Sigmoid colon (tissue), 7 donors: ENCODE results near the gene MCCC1. TPM values are rescaled to one million over a fixed set of nuclear protein-coding genes. Genes with fewer than 3 reads are reported as not detected.
"Not testable (repeated sequence)": the region's sequence is repeated elsewhere in the genome, so short reads cannot be mapped to it uniquely, and the experiment has no call there.

Experiments
- DNase-seq: peaks from one replicate; pipeline ENCODE4 v3.0.0-alpha.2; 2019
- H3K27ac ChIP-seq, 4 donors: fragments of 200-600 bp; sonication (generic); one replicate each; pipeline ENCODE4 v1.5.1; 2016 to 2019; ENCODE audit warnings: mild to moderate bottlenecking in 1 of 4
- H3K27me3 ChIP-seq, 3 donors: fragments of 200-600 bp; sonication (generic); one replicate each; pipeline ENCODE4 v1.5.1; 2019; ENCODE audit warnings: mild to moderate bottlenecking in 1 of 3
- H3K36me3 ChIP-seq, 4 donors: fragments of 200-600 bp; sonication (generic); one replicate each; pipeline ENCODE4 v1.5.1; 2016 to 2019
- H3K4me1 ChIP-seq, 4 donors: fragments of 200-600 bp; sonication (generic); one replicate each; pipeline ENCODE4 v1.5.1; 2017 to 2019
- H3K4me3 ChIP-seq, 4 donors: fragments of 200-600 bp; sonication (generic); one replicate each; pipeline ENCODE4 v1.5.1; 2017 to 2019; ENCODE audit warnings: mild to moderate bottlenecking in 2 of 4, moderate library complexity in 1 of 4
- H3K9me3 ChIP-seq, 4 donors: fragments of 200-600 bp in 3 of 4; sonication (generic) in 3 of 4; one replicate each; pipeline versions ENCODE4 v1.5.1 to v1.6.1; 2013 to 2019
- EP300 ChIP-seq, 4 donors: sonication (generic); formaldehyde crosslinking; IDR thresholded peaks; one replicate each; pipeline ENCODE4 v1.6.1; 2017; ENCODE audit warnings: antibody characterized with exemption in 4 of 4
- POLR2A ChIP-seq, 2 donors: fragments of 450-650 bp; IDR thresholded peaks; one replicate each; pipeline ENCODE4 v1.6.1; 2016; ENCODE audit warnings: antibody characterized with exemption in 2 of 2, mild to moderate bottlenecking in 2 of 2, moderate library complexity in 2 of 2
- POLR2AphosphoS5 ChIP-seq, 4 donors: sonication (generic); formaldehyde crosslinking; IDR thresholded peaks; one replicate each; pipeline ENCODE4 v1.6.1; 2017; ENCODE audit warnings: antibody characterized with exemption in 4 of 4
- WGBS, 2 donors: extraction: QIAGEN DNeasy Blood & Tissue Kit; methylation state at CpG; one replicate each; pipeline ENCODE4 v1.1.7; 2013; 5-methylcytosine and 5-hydroxymethylcytosine counted together
- intact Hi-C: fragments of 100-400 bp; cut with DNase I; formaldehyde crosslinking; loops from one replicate; pipeline ENCODE4 v1.15.1; 2023
- polyA plus RNA-seq, 3 donors: library from polyadenylated mRNA; stranded (reverse); fragments of 200-250 nt; gene quantifications; one replicate each; pipeline ENCODE4 v1.2.3, GENCODE V29; 2013
- total RNA-seq, 4 donors: library from RNA; depleted of rRNA; stranded (reverse); fragments of >200 nt; gene quantifications; one replicate each; pipeline ENCODE4 v1.1.0, GENCODE V29; 2016
- TF ChIP-seq, protein P1 (sequence below), 4 experiments: fragments of 450-650 bp in 3 of 4; fragments of 200-600 bp in 1 of 4; IDR thresholded peaks; one replicate each; pipeline ENCODE4 v1.5.1; 2016 to 2019; ENCODE audit warnings: antibody characterized with exemption in 4 of 4, mild to moderate bottlenecking in 3 of 4, moderate library complexity in 2 of 4
- donor health status: healthy with polysubstance abuse.
- donor health status: Bipolar disorder and iron deficiency.
- donor health status: healthy.

MCCC1 gene
- total and polyA plus RNA-seq, 7 donors, result 18.0 to 28.2 (median 21.4) TPM

DNA sequence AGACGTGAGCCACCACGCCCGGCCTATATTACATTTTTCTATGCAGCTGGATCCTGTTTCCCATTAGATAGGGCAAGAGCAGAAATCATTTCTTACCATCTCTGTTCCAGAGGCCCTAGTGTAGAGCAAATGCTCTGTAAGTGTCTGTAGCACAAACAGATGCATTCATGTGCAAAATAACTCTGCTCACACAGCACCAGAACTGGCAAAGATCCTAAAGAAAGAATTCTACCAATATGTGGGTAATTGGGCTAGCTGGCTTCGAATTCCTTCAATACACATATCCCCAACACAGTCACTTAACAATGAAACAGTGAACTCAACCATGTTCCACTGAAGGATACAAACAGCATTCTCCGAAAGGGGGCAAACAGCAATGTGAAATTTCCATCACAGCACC, 86.2 kb downstream of the MCCC1 start:
- no peaks in the 10 kb centered on the region for H3K27me3 ChIP-seq
- H3K36me3 ChIP-seq, result peaks cover 0 to 34% (median 6%) of the 10 kb centered on the region in 4 donors

DNA sequence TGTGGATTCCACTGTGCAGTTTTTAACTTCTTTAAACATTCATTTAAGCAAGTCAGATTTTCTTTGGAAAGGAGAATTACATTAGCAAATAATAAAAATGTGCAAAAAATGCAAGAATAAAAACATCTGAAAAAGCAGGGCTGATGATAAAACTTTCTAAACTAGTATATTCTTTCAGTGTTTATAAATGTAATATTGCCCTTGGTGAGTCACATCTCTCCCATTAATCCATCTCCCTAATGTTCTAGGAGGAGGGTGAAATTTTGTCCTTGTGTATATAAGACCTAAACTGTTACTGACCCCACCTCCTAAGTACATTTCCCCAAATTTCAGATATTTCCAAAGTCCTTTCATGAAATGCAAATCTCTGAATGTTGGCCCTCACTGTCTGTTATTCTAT, 90.5 kb downstream of the MCCC1 start:
- no peak for DNase-seq

More for the DNA sequence above, 86.2 kb downstream of the MCCC1 start:
- no peaks in the 10 kb centered on the region for H3K9me3 ChIP-seq
- TF ChIP-seq POLR2A (IDR thresholded peaks at IDR 0.05) (no peak), EP300 (IDR thresholded peaks at IDR 0.05) (no peak), POLR2AphosphoS5 (IDR thresholded peaks at IDR 0.05) (no peak)
- TF ChIP-seq, protein P1, sequence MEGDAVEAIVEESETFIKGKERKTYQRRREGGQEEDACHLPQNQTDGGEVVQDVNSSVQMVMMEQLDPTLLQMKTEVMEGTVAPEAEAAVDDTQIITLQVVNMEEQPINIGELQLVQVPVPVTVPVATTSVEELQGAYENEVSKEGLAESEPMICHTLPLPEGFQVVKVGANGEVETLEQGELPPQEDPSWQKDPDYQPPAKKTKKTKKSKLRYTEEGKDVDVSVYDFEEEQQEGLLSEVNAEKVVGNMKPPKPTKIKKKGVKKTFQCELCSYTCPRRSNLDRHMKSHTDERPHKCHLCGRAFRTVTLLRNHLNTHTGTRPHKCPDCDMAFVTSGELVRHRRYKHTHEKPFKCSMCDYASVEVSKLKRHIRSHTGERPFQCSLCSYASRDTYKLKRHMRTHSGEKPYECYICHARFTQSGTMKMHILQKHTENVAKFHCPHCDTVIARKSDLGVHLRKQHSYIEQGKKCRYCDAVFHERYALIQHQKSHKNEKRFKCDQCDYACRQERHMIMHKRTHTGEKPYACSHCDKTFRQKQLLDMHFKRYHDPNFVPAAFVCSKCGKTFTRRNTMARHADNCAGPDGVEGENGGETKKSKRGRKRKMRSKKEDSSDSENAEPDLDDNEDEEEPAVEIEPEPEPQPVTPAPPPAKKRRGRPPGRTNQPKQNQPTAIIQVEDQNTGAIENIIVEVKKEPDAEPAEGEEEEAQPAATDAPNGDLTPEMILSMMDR (IDR thresholded peaks at IDR 0.05), result no peak
- WGBS, 2 donors, result 93 to 96% methylated on average over 5 of the region's 5 CpGs
- intact Hi-C loops, result no loop called here
- H3K4me1 ChIP-seq, result no peaks in the 10 kb centered on the region
- no peak for DNase-seq
- no peak overlapping the region for H3K27ac ChIP-seq
- H3K4me3 ChIP-seq, result no peak overlapping the region

DNA sequence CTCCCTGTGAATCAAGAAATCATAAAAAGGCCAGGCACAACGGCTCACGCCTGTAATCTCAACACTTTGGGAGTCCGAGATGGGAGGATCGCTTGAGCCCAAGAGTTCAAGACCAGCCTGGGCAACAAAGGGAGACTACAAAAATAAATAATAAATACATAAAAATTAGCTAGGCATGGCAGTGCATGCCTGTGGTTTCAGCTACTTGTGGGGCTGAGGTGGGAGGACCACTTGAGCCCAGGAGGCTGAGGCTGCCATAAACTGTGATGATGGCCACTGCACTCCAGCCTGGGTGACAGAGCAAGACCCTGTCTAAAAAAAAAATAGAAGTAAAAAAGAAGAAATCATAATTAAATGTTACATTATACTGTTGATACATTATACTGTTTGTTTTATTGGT, 91.0 kb downstream of the MCCC1 start:
- Histone ChIP-seq H3K36me3 (no peaks in the 10 kb centered on the region), H3K4me3 (no peak overlapping the region), H3K27ac (no peak overlapping the region), H3K4me1 (no peaks in the 10 kb centered on the region), H3K27me3 (no peaks in the 10 kb centered on the region), H3K9me3 (no peaks in the 10 kb centered on the region)
- intact Hi-C loops, result no loop called here
- no peak for DNase-seq
- 94 to 96% methylated on average over 4 of the region's 4 CpGs for WGBS, 2 donors
- TF ChIP-seq EP300 (IDR thresholded peaks at IDR 0.05) (no peak), POLR2AphosphoS5 (IDR thresholded peaks at IDR 0.05) (no peak), POLR2A (IDR thresholded peaks at IDR 0.05) (no peak)
- TF ChIP-seq, protein P1 (IDR thresholded peaks at IDR 0.05), result no peak

More for the DNA sequence above, 90.5 kb downstream of the MCCC1 start:
- TF ChIP-seq POLR2A (IDR thresholded peaks at IDR 0.05), result no peak
- TF ChIP-seq EP300 (IDR thresholded peaks at IDR 0.05), result no peak
- TF ChIP-seq, protein P1 (IDR thresholded peaks at IDR 0.05), result no peak
- TF ChIP-seq POLR2AphosphoS5 (IDR thresholded peaks at IDR 0.05), result no peak
- H3K9me3 ChIP-seq, result no peaks in the 10 kb centered on the region
- H3K4me3 ChIP-seq, result no peak overlapping the region
- H3K27ac ChIP-seq, result no peak overlapping the region
- H3K27me3 ChIP-seq, result no peaks in the 10 kb centered on the region
- intact Hi-C loops, result no loop called here
- no peaks in the 10 kb centered on the region for H3K36me3 ChIP-seq
- no peaks in the 10 kb centered on the region for H3K4me1 ChIP-seq

DNA sequence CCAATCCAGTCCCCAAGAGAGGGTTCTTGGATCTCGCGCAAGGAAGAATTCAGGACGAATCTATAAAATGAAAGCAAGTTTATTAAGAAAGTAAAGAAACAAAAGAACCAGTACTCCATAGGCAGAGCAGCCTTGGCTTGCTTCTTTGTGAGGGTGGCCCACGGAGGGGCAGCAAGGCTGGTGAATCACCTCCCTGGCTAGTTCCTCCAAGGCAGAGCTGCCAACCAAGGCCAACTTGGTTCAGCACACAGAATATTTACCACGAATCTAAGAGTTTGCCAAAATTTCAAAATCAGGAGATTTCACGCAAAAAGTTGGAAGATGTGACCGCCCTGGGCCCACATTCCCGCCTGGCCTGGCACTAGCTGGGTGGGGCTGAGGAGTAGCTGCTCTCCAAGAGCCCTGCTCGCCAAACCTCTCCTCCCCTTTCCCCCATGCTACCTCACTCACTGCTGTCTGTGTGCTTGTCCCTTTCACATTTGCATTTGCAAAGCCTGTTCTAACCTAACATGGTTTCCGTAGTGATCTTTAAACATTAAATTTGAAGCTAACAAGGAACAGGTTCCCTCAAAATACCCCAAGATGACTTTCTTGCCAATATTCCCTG, 92.8 kb downstream of the MCCC1 start:
- TF ChIP-seq, protein P1 (IDR thresholded peaks at IDR 0.05), result no peak
- TF ChIP-seq POLR2A (IDR thresholded peaks at IDR 0.05) (no peak), POLR2AphosphoS5 (IDR thresholded peaks at IDR 0.05) (no peak)
- 94 to 95% methylated on average over 10 of the region's 10 CpGs for WGBS, 2 donors
- DNase-seq, result no peak
- Histone ChIP-seq H3K4me1 (no peaks in the 10 kb centered on the region), H3K9me3 (no peaks in the 10 kb centered on the region), H3K4me3 (no peak overlapping the region), H3K27me3 (no peaks in the 10 kb centered on the region), H3K27ac (no peak overlapping the region), H3K36me3 (no peaks in the 10 kb centered on the region)
- intact Hi-C loops, result no loop called here

DNA sequence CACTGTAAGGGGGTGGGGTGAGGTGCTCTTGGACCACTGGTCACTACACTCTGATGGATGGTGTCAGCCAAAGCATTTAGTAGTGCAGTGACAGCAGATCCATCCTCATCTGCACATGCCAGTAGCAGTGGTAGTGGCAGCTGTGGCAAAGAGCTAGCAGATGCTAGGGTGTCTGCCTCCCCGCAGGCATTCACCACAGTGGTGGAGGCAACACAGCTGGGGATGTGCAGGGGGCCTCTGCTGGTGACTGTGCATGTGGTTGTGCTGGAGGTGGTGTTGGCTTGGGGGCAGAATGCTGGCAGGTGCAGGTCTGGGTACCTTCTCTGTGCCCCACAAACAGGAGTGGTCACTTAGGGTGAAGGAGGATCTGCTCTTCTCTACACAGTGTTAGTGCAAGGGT, 99.5 kb downstream of the MCCC1 start:
- intact Hi-C loops, result no loop called here
- TF ChIP-seq POLR2AphosphoS5 (IDR thresholded peaks at IDR 0.05) (no peak), EP300 (IDR thresholded peaks at IDR 0.05) (no peak), POLR2A (IDR thresholded peaks at IDR 0.05) (no peak)
- TF ChIP-seq, protein P1 (IDR thresholded peaks at IDR 0.05), result no peak
- Histone ChIP-seq H3K36me3 (no peaks in the 10 kb centered on the region), H3K4me3 (no peak overlapping the region), H3K27ac (no peak overlapping the region), H3K4me1 (no peaks in the 10 kb centered on the region), H3K9me3 (no peaks in the 10 kb centered on the region), H3K27me3 (no peaks in the 10 kb centered on the region)
- DNase-seq, result no peak
- 89% methylated on average over 1 of the region's 1 CpG for WGBS, 2 donors

DNA sequence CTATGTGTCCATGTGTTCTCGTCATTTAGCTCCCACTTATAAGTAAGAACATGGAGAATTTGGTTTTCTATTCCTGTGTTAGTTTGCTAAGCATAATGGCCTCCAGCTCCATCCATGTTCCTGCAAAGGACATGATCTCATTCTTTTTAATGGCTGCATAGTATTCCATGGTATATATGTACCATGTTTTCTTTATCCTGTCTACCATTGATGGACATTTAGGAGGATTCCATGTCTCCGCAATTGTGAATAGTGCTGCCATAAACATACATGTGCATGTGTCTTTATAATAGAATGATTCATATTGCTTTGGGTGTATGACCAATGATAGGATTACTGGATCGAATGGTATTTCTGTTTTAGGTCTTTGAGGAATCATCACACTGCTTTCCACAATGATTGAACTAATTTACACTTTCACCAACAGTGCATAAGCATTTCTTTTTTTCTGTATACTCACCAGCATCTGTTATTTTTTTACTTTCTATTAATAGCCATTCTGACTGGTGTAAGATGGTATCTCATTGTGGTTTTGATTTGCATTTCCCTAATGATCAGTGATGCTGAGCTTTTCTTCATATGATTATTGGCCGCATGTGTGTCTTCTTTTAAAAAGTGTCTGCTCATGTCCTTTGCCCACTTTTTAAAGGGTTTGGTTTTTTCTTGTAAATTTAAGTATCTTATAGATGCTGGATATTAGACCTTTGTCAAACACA, 105.7 kb downstream of the MCCC1 start:
- H3K27ac ChIP-seq, H3K9me3 ChIP-seq, DNase-seq, H3K4me3 ChIP-seq, H3K27me3 ChIP-seq, H3K36me3 ChIP-seq, H3K4me1 ChIP-seq, intact Hi-C loops: not testable (repeated sequence)
- 89 to 95% methylated on average over 4 of the region's 4 CpGs for WGBS, 2 donors
